GM21529 (cell line): Measurements from ENCODE around the gene FRMPD4.

ENCODE experiments used
- ATAC-seq: cut with Tn5 transposase; IDR thresholded peaks from one replicate; pipeline ENCODE4 v1.9.1; 2021; ENCODE audit not compliant: unreplicated experiment

Gene FRMPD4

GRCh38 chrX:12611471-12611870 is 473.2 kb downstream of the FRMPD4 start:
- no peak for ATAC-seq

- ATAC-seq = no peak
Observed at GRCh38 chrX:12614266-12614665, 476.0 kb downstream of the FRMPD4 start.

GRCh38 chrX:12615061-12615460 is 476.8 kb downstream of the FRMPD4 start:
- no peak for ATAC-seq

GRCh38 chrX:12617241-12617640 is 479.0 kb downstream of the FRMPD4 start:
- no peak for ATAC-seq

- ATAC-seq = no peak
Observed at GRCh38 chrX:12647230-12647629, 509.0 kb downstream of the FRMPD4 start.

GRCh38 chrX:12648995-12649394 is 510.7 kb downstream of the FRMPD4 start:
- no peak for ATAC-seq

GRCh38 chrX:12657433-12657832 is 519.2 kb downstream of the FRMPD4 start:
- ATAC-seq = peak; percentile 12

- ATAC-seq = peak; percentile 90
Observed at GRCh38 chrX:12657881-12658280, 519.6 kb downstream of the FRMPD4 start.

GRCh38 chrX:12661464-12661863 is 523.2 kb downstream of the FRMPD4 start:
- ATAC-seq = no peak

- no peak for ATAC-seq
Observed at GRCh38 chrX:12672367-12673106, 534.3 kb downstream of the FRMPD4 start.

GRCh38 chrX:12673487-12673886 is 535.2 kb downstream of the FRMPD4 start:
- no peak for ATAC-seq

- ATAC-seq = no peak
Observed at GRCh38 chrX:12679522-12679921, 541.2 kb downstream of the FRMPD4 start.

- no peak for ATAC-seq
Observed at GRCh38 chrX:12681047-12681446, 542.8 kb downstream of the FRMPD4 start.

GRCh38 chrX:12685541-12685940 is 547.3 kb downstream of the FRMPD4 start:
- ATAC-seq = no peak

GRCh38 chrX:12686331-12686730 is 548.1 kb downstream of the FRMPD4 start:
- no peak for ATAC-seq

- no peak for ATAC-seq
Observed at GRCh38 chrX:12690646-12691045, 552.4 kb downstream of the FRMPD4 start.

GRCh38 chrX:12693754-12694153 is 555.5 kb downstream of the FRMPD4 start:
- ATAC-seq = no peak

- ATAC-seq = no peak
Observed at GRCh38 chrX:12700745-12701144, 562.5 kb downstream of the FRMPD4 start.

- peak; percentile 65 for ATAC-seq
Observed at GRCh38 chrX:12701628-12702027, 563.4 kb downstream of the FRMPD4 start.

- ATAC-seq = no peak
Observed at GRCh38 chrX:12702509-12703091, 564.3 kb downstream of the FRMPD4 start.

- no peak for ATAC-seq
Observed at GRCh38 chrX:12704706-12705105, 566.4 kb downstream of the FRMPD4 start.

GRCh38 chrX:12709047-12709446 is 570.8 kb downstream of the FRMPD4 start:
- no peak for ATAC-seq
